Nephron (organoid): ENCODE data around the gene CTNNA3.

Experiments
- H3K27ac Mint-ChIP-seq, 3 experiments: 2 replicates each; pipeline ENCODE4 v1.8.0; 2020; ENCODE audit warnings: mixed read lengths in 3 of 3, mild to moderate bottlenecking in 2 of 3, moderate library complexity in 1 of 3
- H3K27me3 Mint-ChIP-seq: 2 replicates; pipeline ENCODE4 v1.8.0; 2021; ENCODE audit warnings: low read depth, mild to moderate bottlenecking, moderate library complexity, mixed read lengths
- H3K36me3 Mint-ChIP-seq: 2 replicates; pipeline ENCODE4 v1.8.0; 2020; ENCODE audit warnings: low read depth, mixed read lengths
- H3K4me1 Mint-ChIP-seq: 2 replicates; pipeline ENCODE4 v1.8.0; 2020; ENCODE audit warnings: mixed read lengths
- H3K4me3 Mint-ChIP-seq, 3 experiments: 2 replicates each; pipeline ENCODE4 v1.8.0; 2020; ENCODE audit warnings: mild to moderate bottlenecking in 3 of 3, mixed read lengths in 3 of 3, moderate library complexity in 2 of 3
- H3K9me3 Mint-ChIP-seq: 2 replicates; pipeline ENCODE4 v1.8.0; 2020; ENCODE audit warnings: mixed read lengths
- CTCF ChIP-seq, 3 experiments: fragments of 200-600 bp; sonication (generic); IDR thresholded peaks; one replicate each; pipeline ENCODE4 v1.5.0; 2021; ENCODE audit warnings: antibody characterized with exemption in 3 of 3; ENCODE audit not compliant: unreplicated experiment in 3 of 3

CTNNA3 gene

GRCh38 chr10:67268146-67268545 lies 427.8 kb downstream of the CTNNA3 start:
- no peaks in the 10 kb centered on the region for H3K9me3 Mint-ChIP-seq
- TF ChIP-seq CTCF (IDR thresholded peaks at IDR 0.05; ENCODE audit: unreplicated experiment in 3 of 3): no peak
- H3K4me1 Mint-ChIP-seq: no peaks in the 10 kb centered on the region
- no peak overlapping the region for H3K4me3 Mint-ChIP-seq
- no peaks in the 10 kb centered on the region for H3K27me3 Mint-ChIP-seq
- H3K36me3 Mint-ChIP-seq: no peaks in the 10 kb centered on the region
- no peak overlapping the region for H3K27ac Mint-ChIP-seq

GRCh38 chr10:67262675-67263074 lies 433.3 kb downstream of the CTNNA3 start:
- no peak for TF ChIP-seq CTCF (IDR thresholded peaks at IDR 0.05; ENCODE audit: unreplicated experiment in 3 of 3)
- Mint-ChIP-seq H3K36me3 (no peaks in the 10 kb centered on the region), H3K9me3 (no peaks in the 10 kb centered on the region)

GRCh38 chr10:67261300-67261797 lies 434.6 kb downstream of the CTNNA3 start:
- Mint-ChIP-seq H3K36me3 (no peaks in the 10 kb centered on the region), H3K27ac (no peak overlapping the region), H3K4me3 (no peak overlapping the region), H3K9me3 (no peaks in the 10 kb centered on the region), H3K27me3 (no peaks in the 10 kb centered on the region), H3K4me1 (no peaks in the 10 kb centered on the region)
- no peak for TF ChIP-seq CTCF (IDR thresholded peaks at IDR 0.05; ENCODE audit: unreplicated experiment in 3 of 3)

More at GRCh38 chr10:67262675-67263074, 433.3 kb downstream of the CTNNA3 start:
- Mint-ChIP-seq H3K4me1 (no peaks in the 10 kb centered on the region), H3K27me3 (no peaks in the 10 kb centered on the region), H3K4me3 (peak overlapping the region; percentile 27 to 52 (median 32)), H3K27ac (peak overlapping the region in 2 of 3 experiments; percentile 17)

- Mint-ChIP-seq H3K4me1 (no peaks in the 10 kb centered on the region), H3K36me3 (no peaks in the 10 kb centered on the region), H3K9me3 (no peaks in the 10 kb centered on the region), H3K4me3 (no peak overlapping the region), H3K27me3 (no peaks in the 10 kb centered on the region), H3K27ac (peak overlapping the region; percentile 13 to 80 (median 26))
- no peak for TF ChIP-seq CTCF (IDR thresholded peaks at IDR 0.05; ENCODE audit: unreplicated experiment in 3 of 3)
Observed at GRCh38 chr10:67259319-67259929, 436.6 kb downstream of the CTNNA3 start.

GRCh38 chr10:67257427-67258144 lies 438.4 kb downstream of the CTNNA3 start:
- H3K27ac Mint-ChIP-seq: peak overlapping the region in 2 of 3 experiments; percentile 37 to 86

More at GRCh38 chr10:67257427-67258144, 438.4 kb downstream of the CTNNA3 start:
- no peaks in the 10 kb centered on the region for H3K27me3 Mint-ChIP-seq
- TF ChIP-seq CTCF (IDR thresholded peaks at IDR 0.05; ENCODE audit: unreplicated experiment in 3 of 3): no peak
- H3K4me1 Mint-ChIP-seq: no peaks in the 10 kb centered on the region
- H3K36me3 Mint-ChIP-seq: no peaks in the 10 kb centered on the region
- H3K9me3 Mint-ChIP-seq: no peaks in the 10 kb centered on the region
- no peak overlapping the region for H3K4me3 Mint-ChIP-seq
